GM19099 (cell line): ENCODE measurements around the gene TMCC1.

Source experiments
- POLR2A ChIP-seq: IDR thresholded peaks from 3 replicates; pipeline ENCODE4 v1.6.1; 2011; ENCODE audit warnings: low read depth; ENCODE audit not compliant: insufficient read length; ENCODE audit errors: extremely low read depth

TMCC1 gene

GRCh38 chr3:129605203-129605921 is 288.1 kb downstream of the TMCC1 start:
- TF ChIP-seq POLR2A = no peak

GRCh38 chr3:129604767-129605166 is 288.7 kb downstream of the TMCC1 start:
- TF ChIP-seq POLR2A = no peak

DNA sequence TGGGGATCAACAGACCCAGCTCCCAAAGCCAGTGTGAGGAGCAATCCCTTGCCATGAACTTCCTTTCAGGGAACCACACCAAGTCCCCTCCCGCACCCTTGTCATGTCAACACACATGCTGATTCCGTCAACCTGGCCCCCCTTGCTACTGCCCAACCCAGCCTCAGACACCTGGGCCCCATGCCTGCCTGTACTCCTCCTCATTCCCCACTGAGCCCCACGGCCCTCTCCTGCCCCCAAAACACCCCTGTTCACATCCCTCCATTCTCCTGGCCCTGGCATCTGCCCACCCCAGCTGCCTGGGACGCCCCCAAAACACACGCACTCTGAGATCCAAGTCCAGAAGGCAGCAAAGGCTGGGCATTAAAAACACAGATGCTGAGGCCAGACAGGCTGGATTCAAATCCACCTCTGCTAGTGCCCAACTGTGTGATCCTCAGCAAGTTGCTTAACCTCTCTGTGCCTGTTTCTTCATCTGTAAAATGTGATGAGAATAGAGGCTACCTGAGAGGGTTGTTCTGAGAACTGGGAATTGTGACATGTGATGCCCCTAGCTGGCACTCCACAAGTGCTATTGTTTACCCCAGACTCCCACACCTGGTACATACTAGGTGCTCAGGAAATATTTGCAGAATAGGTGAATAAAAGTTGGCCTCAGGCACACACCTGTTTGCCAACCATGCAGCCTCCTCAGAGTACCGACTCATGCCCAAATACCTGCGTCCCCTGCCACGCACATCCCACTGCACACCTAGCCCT is 289.3 kb downstream of the TMCC1 start:
- no peak for TF ChIP-seq POLR2A

DNA sequence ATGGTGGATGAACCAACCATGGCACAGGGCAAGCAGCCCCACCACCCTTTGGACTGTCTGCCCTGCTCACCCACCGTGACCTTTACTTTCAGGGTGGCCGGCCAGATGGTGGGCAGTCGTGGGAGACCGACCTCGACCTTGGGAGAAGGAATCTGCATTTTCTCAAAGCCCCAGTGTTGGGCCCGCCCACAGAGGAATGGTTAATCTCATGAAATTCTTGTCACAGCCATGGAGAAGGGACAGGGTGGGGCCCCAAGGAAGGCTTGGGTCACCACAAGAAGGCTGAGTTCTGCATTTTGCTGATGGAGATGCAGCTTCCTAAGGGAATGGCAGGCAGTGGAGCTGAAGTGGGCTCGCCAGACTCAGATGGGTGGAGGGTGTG is 290.0 kb downstream of the TMCC1 start:
- TF ChIP-seq POLR2A = no peak

- no peak for TF ChIP-seq POLR2A
Observed at GRCh38 chr3:129602730-129603560, 290.6 kb downstream of the TMCC1 start.

DNA sequence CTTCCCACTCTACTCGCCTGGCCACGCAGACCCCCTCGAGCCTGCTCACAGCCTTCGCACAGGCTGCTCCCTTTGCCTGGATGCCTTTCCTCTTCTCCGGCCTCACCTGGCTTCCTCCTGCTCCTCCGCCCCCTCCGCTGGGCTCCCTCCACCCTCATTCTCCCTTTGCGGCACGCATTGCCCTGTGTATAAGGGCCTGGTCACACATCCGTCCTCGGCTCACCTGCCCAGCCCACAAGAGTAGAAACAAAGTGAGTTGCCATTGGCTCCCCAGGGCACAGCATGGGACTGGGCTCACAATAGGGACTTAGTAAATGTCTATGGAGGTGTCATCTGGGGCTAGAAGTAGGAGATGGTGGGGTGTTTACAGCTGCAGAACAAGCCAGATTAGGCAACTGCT is 291.2 kb downstream of the TMCC1 start:
- TF ChIP-seq POLR2A = no peak

GRCh38 chr3:129601713-129602112 is 291.8 kb downstream of the TMCC1 start:
- TF ChIP-seq POLR2A = no peak

DNA sequence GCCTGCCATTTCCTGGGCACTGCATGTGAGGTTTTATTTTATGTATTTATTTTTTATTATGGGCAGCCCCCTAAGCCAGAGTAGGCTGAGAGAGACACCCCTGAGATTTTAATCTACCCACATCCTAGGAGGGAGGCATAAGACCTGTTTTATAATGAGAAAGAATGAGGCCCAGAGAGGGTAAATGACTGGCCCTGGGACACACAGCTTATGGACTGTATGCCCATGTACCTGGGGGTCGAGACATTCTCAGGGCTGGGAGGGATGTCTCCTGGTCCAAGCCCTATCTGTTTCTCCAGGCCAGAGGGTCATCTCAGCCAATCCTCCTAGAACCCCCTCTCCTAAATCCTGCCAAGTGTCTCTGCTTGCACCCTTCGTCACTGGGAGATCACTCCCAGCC is 293.2 kb downstream of the TMCC1 start:
- no peak for TF ChIP-seq POLR2A

DNA sequence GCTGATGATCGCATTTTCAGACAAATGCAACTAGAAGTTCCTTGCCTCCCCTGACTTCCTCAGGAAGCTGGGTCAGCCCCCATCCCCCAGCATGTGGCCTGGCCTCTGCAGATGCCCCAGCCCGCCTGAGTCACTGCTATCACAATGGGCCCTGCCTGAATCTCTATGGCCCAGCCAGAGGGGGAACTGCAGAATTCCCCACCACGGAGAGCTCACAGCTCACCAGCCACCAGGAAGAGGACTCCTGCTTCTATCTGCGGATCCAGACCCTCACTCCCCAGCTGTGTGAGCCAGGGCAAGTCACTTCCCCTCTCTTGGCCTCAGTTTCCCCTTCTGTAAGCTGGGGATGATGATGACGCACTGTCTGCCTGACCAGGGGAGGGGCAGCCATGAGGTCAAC is 293.9 kb downstream of the TMCC1 start:
- no peak for TF ChIP-seq POLR2A

DNA sequence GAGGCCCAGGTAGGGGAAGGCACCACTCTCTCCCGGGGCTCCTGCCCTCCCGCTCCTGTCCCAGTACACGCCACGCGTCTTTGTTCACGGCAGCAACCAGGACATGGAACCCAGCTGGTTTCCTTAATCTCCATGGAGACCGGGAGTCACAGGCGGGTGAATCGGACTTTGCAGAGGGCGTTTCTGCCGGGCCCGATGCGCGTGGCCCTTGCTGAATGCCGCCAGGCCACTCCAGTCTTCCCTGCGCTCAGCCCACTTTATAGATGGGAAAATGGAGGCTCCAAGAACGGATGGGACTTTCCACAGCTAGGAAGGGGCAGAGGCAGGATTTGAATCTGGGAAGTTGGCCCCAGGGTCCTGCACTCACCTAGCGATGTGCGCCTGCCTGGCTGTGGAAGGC is 294.4 kb downstream of the TMCC1 start:
- no peak for TF ChIP-seq POLR2A

- TF ChIP-seq POLR2A = no peak
Observed at GRCh38 chr3:129598484-129598883, 295.0 kb downstream of the TMCC1 start.

DNA sequence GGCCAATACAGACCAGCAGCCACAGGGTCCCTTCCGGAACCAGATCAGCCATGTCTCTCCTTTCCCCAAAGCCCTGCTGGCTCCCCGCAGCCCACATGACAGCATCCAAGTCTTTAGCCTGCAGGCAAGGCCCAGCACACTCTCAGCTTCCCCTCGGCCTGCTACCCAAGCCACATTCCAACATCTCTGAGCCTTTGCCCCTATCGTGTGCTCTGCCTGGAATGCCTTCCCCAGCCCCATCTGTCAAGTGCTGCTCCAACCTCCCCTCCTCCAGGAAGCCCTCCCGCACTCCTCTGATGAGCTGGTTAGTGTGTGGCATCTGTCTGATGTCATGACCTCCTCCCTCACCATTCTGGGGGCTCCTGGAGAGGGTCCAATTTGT is 295.5 kb downstream of the TMCC1 start:
- no peak for TF ChIP-seq POLR2A
